NCI-H1105 treated with DMSO at 0.1 percent for 48 hours (cell line): ENCODE results near the gene GBF1.
"Not testable (repeated sequence)": the region's sequence is repeated elsewhere in the genome, so short reads cannot be mapped to it uniquely, and the experiment has no call there.

ENCODE experiments used
- DNase-seq: peaks from one replicate; lab custom pipeline; 2025; lab: John Stamatoyannopoulos, UW

The GBF1 gene

GRCh38 chr10:102267748-102268147 is 22.4 kb downstream of the GBF1 start:
- DNase-seq, result no peak

GRCh38 chr10:102268375-102268888 is 23.1 kb downstream of the GBF1 start:
- DNase-seq, result no peak

GRCh38 chr10:102269017-102269416 is 23.7 kb downstream of the GBF1 start:
- DNase-seq, result no peak

GRCh38 chr10:102274062-102274461 is 28.7 kb downstream of the GBF1 start:
- DNase-seq, result no peak

GRCh38 chr10:102275343-102275742 is 30.0 kb downstream of the GBF1 start:
- no peak for DNase-seq

GRCh38 chr10:102279104-102279503 is 33.8 kb downstream of the GBF1 start:
- no peak for DNase-seq

GRCh38 chr10:102280397-102281101 is 35.2 kb downstream of the GBF1 start:
- DNase-seq, result peak; percentile 1

- DNase-seq, result no peak
Measured at GRCh38 chr10:102281102-102281487, 35.8 kb downstream of the GBF1 start.

GRCh38 chr10:102283488-102283887 is 38.2 kb downstream of the GBF1 start:
- DNase-seq, result no peak

GRCh38 chr10:102283890-102284289 is 38.6 kb downstream of the GBF1 start:
- DNase-seq, result no peak

- DNase-seq, result no peak
Measured at GRCh38 chr10:102284531-102284930, 39.2 kb downstream of the GBF1 start.

- DNase-seq, result no peak
Measured at GRCh38 chr10:102285133-102285532, 39.8 kb downstream of the GBF1 start.

- no peak for DNase-seq
Measured at GRCh38 chr10:102286216-102286615, 40.9 kb downstream of the GBF1 start.

- DNase-seq, result no peak
Measured at GRCh38 chr10:102287538-102287937, 42.2 kb downstream of the GBF1 start.

GRCh38 chr10:102287991-102288390 is 42.7 kb downstream of the GBF1 start:
- no peak for DNase-seq

GRCh38 chr10:102289356-102289755 is 44.0 kb downstream of the GBF1 start:
- DNase-seq, result no peak

GRCh38 chr10:102289840-102290239 is 44.5 kb downstream of the GBF1 start:
- DNase-seq, result no peak

GRCh38 chr10:102291221-102291905 is 46.0 kb downstream of the GBF1 start:
- DNase-seq, result no peak

GRCh38 chr10:102297101-102297500 is 51.8 kb downstream of the GBF1 start:
- no peak for DNase-seq

GRCh38 chr10:102298899-102299298 is 53.6 kb downstream of the GBF1 start:
- DNase-seq, result no peak

- no peak for DNase-seq
Measured at GRCh38 chr10:102299873-102300272, 54.5 kb downstream of the GBF1 start.

GRCh38 chr10:102300278-102300843 is 55.0 kb downstream of the GBF1 start:
- no peak for DNase-seq

GRCh38 chr10:102300912-102301311 is 55.6 kb downstream of the GBF1 start:
- not testable (repeated sequence) for DNase-seq
